ENCODE results near the gene SSR1.
A peak's percentile ranks its signal among the peaks of the same experiment; 100 is the strongest.

Gene SSR1

DNA sequence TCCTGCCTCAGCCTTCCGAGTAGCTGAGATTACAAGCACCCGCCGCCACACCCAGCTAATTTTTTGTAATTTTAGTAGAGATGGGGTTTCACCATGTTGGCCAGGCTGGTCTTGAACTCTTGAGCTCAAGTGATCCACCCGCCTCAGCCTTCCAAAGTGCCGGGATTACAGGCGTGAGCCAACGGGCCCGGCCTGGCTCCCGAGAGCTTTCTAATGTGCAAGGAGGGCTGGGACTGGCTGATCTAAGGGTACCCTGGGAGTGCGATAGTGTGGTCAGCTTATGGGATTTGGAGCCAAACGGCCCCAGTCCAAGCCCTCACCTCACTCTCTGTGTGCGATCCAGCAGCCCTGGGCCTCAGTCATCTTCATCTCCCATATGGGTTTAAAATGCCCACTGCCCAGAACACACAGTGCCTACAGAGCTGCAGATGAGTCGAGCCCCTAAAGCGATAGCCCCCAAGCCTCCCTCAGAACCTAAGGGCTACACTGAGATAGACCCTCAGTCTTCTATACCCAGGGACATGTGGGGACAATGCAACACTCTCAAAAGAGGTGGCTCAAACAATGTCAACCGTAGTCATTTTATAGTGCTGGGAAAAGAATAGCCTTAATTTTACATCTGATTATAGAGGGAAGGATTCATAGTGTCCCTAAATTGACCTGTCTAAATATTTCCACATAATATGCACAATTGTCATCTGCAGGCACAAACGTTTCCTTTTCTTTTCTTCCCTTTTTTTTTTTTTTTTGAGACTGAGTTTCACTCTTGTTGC, 50.1 kb downstream of the SSR1 start:
- no peak overlapping the region for H3K4me3 ChIP-seq (ENCODE audit: low read depth, low read length)
- H3K27ac ChIP-seq = no peak overlapping the region
- H3K27me3 ChIP-seq (replicated peaks) = no peaks in the 10 kb centered on the region
- no peak for DNase-seq
- in situ Hi-C loops (cut with HindIII; ENCODE audit: low pct_ligation_motif_present, low sequenced_read_pairs) = no loop called here
- TF ChIP-seq, protein P1, sequence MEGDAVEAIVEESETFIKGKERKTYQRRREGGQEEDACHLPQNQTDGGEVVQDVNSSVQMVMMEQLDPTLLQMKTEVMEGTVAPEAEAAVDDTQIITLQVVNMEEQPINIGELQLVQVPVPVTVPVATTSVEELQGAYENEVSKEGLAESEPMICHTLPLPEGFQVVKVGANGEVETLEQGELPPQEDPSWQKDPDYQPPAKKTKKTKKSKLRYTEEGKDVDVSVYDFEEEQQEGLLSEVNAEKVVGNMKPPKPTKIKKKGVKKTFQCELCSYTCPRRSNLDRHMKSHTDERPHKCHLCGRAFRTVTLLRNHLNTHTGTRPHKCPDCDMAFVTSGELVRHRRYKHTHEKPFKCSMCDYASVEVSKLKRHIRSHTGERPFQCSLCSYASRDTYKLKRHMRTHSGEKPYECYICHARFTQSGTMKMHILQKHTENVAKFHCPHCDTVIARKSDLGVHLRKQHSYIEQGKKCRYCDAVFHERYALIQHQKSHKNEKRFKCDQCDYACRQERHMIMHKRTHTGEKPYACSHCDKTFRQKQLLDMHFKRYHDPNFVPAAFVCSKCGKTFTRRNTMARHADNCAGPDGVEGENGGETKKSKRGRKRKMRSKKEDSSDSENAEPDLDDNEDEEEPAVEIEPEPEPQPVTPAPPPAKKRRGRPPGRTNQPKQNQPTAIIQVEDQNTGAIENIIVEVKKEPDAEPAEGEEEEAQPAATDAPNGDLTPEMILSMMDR (IDR thresholded peaks at IDR 0.05; ENCODE audit: low read depth, low read length, missing control alignments) = no peak
- H3K36me3 ChIP-seq (replicated peaks) = no peaks in the 10 kb centered on the region

DNA sequence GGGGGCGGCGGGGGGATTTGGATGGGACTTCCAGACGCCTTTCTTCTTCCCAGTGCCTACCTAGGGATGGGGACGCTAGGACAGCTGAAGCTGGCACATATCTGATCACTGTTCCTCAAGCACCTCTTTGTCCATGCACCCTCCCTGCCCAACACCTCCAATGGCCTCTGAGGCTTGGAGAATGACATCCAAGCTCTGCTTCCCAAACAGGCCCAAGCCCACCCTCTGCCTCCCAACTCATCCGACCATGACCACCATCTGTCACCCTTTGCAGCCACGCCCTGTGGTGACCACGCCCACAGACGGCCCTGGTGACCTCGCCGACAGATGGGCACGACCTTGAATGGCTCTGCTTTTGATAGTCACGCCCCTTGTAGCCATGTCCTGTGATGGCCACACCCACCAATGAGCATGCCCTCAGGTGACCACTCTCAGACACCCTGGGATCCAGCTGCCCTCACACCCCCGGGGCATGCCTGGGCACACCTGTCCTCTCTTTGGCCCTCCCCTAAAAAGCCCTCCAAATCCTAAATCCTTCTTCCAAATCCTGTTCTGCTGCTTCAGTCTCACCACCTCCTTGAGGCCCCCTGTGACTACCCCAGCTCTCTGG, 51.0 kb downstream of the SSR1 start:
- Histone ChIP-seq H3K27ac (no peak overlapping the region), H3K4me3 (ENCODE audit: low read depth, low read length) (peak overlapping the region; percentile 84), H3K36me3 (replicated peaks) (no peaks in the 10 kb centered on the region), H3K27me3 (replicated peaks) (no peaks in the 10 kb centered on the region)
- in situ Hi-C loops (cut with HindIII; ENCODE audit: low pct_ligation_motif_present, low sequenced_read_pairs) = no loop called here
- DNase-seq = no peak
- TF ChIP-seq, protein P1 (IDR thresholded peaks at IDR 0.05; ENCODE audit: low read depth, low read length, missing control alignments) = no peak

DNA sequence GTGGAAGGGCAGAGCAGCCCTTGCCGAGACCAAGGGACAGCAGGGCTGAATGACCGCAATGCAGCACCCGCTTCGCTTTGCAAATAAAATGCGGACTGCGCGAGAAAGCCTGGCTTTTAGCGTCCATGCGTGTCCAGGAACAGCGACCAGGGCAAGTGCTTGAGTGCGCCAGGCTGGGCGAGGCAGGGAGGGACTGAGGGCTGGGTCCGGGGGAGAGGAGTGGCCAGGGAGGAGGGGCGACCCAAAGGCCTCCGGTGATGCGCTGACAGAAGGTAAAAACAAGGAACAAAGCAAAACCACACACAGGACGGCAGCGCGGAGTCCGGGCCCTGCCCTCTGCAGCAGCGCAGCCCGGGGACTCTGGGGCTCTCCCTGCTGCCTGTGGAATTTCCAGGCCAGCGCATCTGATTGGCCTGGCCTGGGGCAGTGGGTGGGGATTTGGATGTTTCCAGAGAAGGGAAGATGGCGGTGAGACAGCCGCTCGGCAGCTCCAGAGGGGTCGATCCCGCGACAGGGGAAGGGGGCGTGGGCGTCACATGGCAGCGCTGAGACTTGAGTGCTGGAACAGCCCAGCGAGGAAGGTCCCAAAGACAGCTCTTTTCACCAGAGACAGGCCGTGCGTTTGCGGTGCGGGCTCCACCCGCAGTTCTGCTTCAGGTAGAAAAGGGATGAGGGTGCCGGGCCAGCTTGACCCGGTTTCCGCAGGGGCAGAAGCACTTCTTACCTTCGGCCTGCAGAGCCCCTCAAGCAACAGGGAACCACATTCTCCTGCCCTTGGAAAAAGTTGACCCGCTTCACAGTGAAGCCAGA, 51.8 kb downstream of the SSR1 start:
- peak; percentile 78 for DNase-seq
- no peaks in the 10 kb centered on the region for H3K27me3 ChIP-seq (replicated peaks)
- in situ Hi-C loops (cut with HindIII; ENCODE audit: low pct_ligation_motif_present, low sequenced_read_pairs) = no loop called here
- H3K4me3 ChIP-seq (ENCODE audit: low read depth, low read length) = peak overlapping the region; percentile 84
- TF ChIP-seq, protein P1 (IDR thresholded peaks at IDR 0.05; ENCODE audit: low read depth, low read length, missing control alignments) = no peak
- H3K36me3 ChIP-seq (replicated peaks) = no peaks in the 10 kb centered on the region
- peak overlapping the region; percentile 26 for H3K27ac ChIP-seq

DNA sequence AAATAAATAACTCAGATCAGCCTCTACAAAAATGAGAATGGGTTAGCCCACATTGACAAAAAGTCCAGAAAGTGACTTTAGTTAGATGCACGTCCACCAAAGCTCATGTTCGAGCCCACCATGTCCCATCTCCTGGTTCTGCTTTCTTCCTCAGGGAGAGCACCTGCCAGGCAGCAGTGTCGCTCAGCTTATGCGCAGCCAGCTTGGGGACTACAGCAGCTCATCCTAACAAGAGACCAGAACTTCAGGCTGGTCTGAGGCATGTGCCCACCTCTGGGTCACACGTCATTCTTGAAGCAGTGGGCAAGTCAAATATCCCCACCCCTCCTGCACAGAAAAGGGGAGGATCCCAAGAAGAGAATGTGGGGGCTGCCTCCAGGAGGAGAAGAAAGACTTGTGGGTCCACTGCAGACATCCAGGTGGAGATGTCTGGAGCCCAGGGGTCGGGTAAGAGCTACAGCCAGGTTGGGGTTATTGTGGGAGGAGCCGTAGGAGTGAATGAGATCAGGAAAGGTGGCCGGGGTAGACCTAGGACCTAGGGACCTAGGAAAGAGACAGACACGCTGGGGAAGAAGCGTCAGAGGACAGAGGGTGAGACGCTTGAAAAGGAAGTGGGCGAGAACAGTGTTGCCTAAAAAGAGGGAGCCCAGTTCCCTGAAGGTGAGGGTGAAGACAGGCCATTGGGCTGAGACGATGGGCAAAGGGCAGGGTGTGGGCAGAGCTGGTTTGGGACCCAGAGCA, 52.5 kb downstream of the SSR1 start:
- no peak overlapping the region for H3K27ac ChIP-seq
- H3K36me3 ChIP-seq (replicated peaks) = no peaks in the 10 kb centered on the region
- no peak for DNase-seq
- in situ Hi-C loops (cut with HindIII; ENCODE audit: low pct_ligation_motif_present, low sequenced_read_pairs) = no loop called here
- H3K4me3 ChIP-seq (ENCODE audit: low read depth, low read length) = peak overlapping the region; percentile 84
- no peaks in the 10 kb centered on the region for H3K27me3 ChIP-seq (replicated peaks)
- TF ChIP-seq, protein P1 (IDR thresholded peaks at IDR 0.05; ENCODE audit: low read depth, low read length, missing control alignments) = no peak

DNA sequence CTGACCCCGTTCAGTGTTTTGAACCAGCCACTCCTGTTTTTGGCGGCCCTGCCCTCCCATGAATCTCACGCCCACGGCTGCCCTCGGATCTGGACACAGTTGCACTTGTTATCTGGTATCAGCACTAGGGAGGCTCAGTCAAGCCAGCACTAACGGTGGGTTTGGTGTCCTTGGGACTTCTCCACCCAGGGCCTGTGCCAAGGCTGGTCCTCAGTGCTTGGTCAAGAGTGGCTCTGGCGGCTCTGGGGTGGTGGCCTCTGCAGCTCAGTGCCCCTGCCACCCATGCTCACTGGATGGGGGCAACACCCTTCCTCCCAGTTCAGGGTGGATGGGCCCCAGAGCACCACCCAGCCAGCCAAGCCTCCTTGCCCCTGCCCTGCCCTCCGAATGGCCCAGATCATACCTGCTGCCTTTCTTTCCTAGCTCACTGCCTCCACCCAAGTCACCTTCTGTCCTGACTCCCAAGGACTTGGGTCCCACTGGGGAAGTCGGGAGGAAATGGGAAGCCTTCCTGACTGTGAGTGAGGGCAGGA, 54.7 kb downstream of the SSR1 start:
- H3K4me3 ChIP-seq (ENCODE audit: low read depth, low read length) = no peak overlapping the region
- H3K27me3 ChIP-seq (replicated peaks) = no peaks in the 10 kb centered on the region
- TF ChIP-seq, protein P1 (IDR thresholded peaks at IDR 0.05; ENCODE audit: low read depth, low read length, missing control alignments) = no peak
- DNase-seq = no peak
- H3K27ac ChIP-seq = no peak overlapping the region
- no peaks in the 10 kb centered on the region for H3K36me3 ChIP-seq (replicated peaks)
- in situ Hi-C loops (cut with HindIII; ENCODE audit: low pct_ligation_motif_present, low sequenced_read_pairs) = no loop called here
